HepG2 (cell line): Measurements from ENCODE around the gene ZRANB2. TPM values are rescaled to one million over a fixed set of nuclear protein-coding genes. Genes with fewer than 3 reads are reported as not detected.

Experiments used
- ATAC-seq: fragments of 200-7000 bp; cut with Tn5 transposase; 3 replicates; pipeline ENCODE4 v1.9.1; 2020; ENCODE audit warnings: mild to moderate bottlenecking, moderate library complexity
- BruUV-seq: library from RNA; stranded (reverse); fragments of 400-500 nt; replicated peaks from 2 replicates; lab custom pipeline; 2021; lab: Mats Ljungman, UMichigan
- CTCF ChIA-PET: fragments of 300-600 bp; formaldehyde crosslinking; extraction: SDS; loops from one replicate; lab custom pipeline; 2021; ENCODE audit warnings: low total read pairs, inconsistent platforms, low intra/inter-chr PET ratio; lab: Yijun Ruan, JAX
- POLR2A ChIA-PET: fragments of 350-600 bp; sonication (Branson Sonifier 250); formaldehyde crosslinking; loops from one replicate; lab custom pipeline; 2020; ENCODE audit warnings: antibody characterized with exemption, inconsistent platforms; lab: Yijun Ruan, JAX
- DNase-seq: peaks from one replicate; pipeline ENCODE4 v3.0.0-alpha.2; 2015; ENCODE audit warnings: low spot score
- FAIRE-seq: peaks from 3 replicates; lab custom pipeline; 2011; peaks lifted over from hg19 to GRCh38; lab: Jason Lieb, UNC
- H2AFZ ChIP-seq: one replicate; pipeline ENCODE4 v1.6.1; 2011; ENCODE audit warnings: low read length, inconsistent platforms
- H3K27ac ChIP-seq: fragments of 300-600 bp; 3 replicates; pipeline ENCODE4 v1.8.0; 2011; ENCODE audit warnings: mixed run types, mild to moderate bottlenecking, mixed read lengths, low read length, inconsistent platforms; ENCODE audit not compliant: insufficient read depth; ENCODE audit errors: extremely low read length
- H3K27me3 ChIP-seq, 2 experiments: fragments of 200-600 bp in 1 of 2; 2 replicates in 1 of 2; 3 replicates in 1 of 2; pipeline versions ENCODE4 v1.6.0 to v1.8.0; 2011; ENCODE audit warnings: low read length in 2 of 2, mild to moderate bottlenecking in 2 of 2, moderate library complexity in 2 of 2, inconsistent platforms in 1 of 2; ENCODE audit not compliant: insufficient read depth in 2 of 2, control insufficient read depth in 1 of 2
- H3K36me3 ChIP-seq, 2 experiments: fragments of 200-600 bp in 1 of 2; replicated peaks in 1 of 2; 2 replicates in 1 of 2; 3 replicates in 1 of 2; pipeline versions ENCODE4 v1.5.1 to v1.8.0; 2011; ENCODE audit warnings: low read length in 2 of 2, inconsistent platforms in 1 of 2; ENCODE audit not compliant: insufficient read depth in 2 of 2, control insufficient read depth in 1 of 2
- H3K4me1 ChIP-seq: 2 replicates; pipeline ENCODE4 v1.5.1; 2012; ENCODE audit warnings: low read length, inconsistent platforms; ENCODE audit not compliant: insufficient read depth
- H3K4me2 ChIP-seq: 2 replicates; pipeline ENCODE4 v1.6.0; 2011; ENCODE audit warnings: low read depth, low read length, inconsistent platforms
- H3K4me3 ChIP-seq, 3 experiments: fragments of 200-600 bp in 1 of 3; sonication (generic), shearing (Covaris generic) in 1 of 3; replicated peaks in 1 of 3; 2 replicates each; pipeline ENCODE4 v1.5.1; 2011 to 2016; ENCODE audit warnings: low read length in 3 of 3, inconsistent platforms in 2 of 3, low read depth in 2 of 3, mild to moderate bottlenecking in 2 of 3, control low read depth in 1 of 3, mixed read lengths in 1 of 3; ENCODE audit not compliant: insufficient read depth in 1 of 3
- H3K79me2 ChIP-seq: one replicate; pipeline ENCODE4 v1.6.1; 2011; ENCODE audit warnings: low read length, inconsistent platforms; ENCODE audit not compliant: insufficient read depth
- H3K9ac ChIP-seq: 2 replicates; pipeline ENCODE4 v1.6.0; 2011; ENCODE audit warnings: mild to moderate bottlenecking, low read depth, low read length, inconsistent platforms; ENCODE audit not compliant: insufficient read depth
- H3K9me3 ChIP-seq: 2 replicates; pipeline ENCODE4 v1.5.1; 2012; ENCODE audit warnings: mild to moderate bottlenecking, low read length
- H4K20me1 ChIP-seq: 2 replicates; pipeline ENCODE4 v1.6.0; 2011; ENCODE audit warnings: inconsistent platforms, mild to moderate bottlenecking, low read length, moderate library complexity; ENCODE audit not compliant: insufficient read depth
- HIC2 ChIP-seq: sonication (generic); formaldehyde crosslinking; IDR thresholded peaks from 2 replicates; pipeline ENCODE4 v1.9.0; 2022; ENCODE audit warnings: low read depth, missing genetic modification reagents
- HOMEZ ChIP-seq: IDR thresholded peaks from 2 replicates; pipeline ENCODE4 v1.6.1; 2016; ENCODE audit warnings: low read depth
- MBD4 ChIP-seq: IDR thresholded peaks from 2 replicates; pipeline ENCODE4 v1.6.1; 2012; ENCODE audit warnings: low read length, inconsistent platforms, borderline replicate concordance
- MYC ChIP-seq: sonication (generic); formaldehyde crosslinking; IDR thresholded peaks from 2 replicates; pipeline ENCODE4 v1.9.0; 2021; ENCODE audit warnings: missing genetic modification reagents, borderline replicate concordance
- SNAPC5 ChIP-seq: sonication (generic); formaldehyde crosslinking; IDR thresholded peaks from 2 replicates; pipeline ENCODE4 v1.8.1; 2023; ENCODE audit warnings: mild to moderate bottlenecking, missing genetic modification reagents, borderline replicate concordance
- SRSF1 ChIP-seq: fragments of 200-400 bp; formaldehyde crosslinking; optimal IDR thresholded peaks from 2 replicates; pipeline ENCODE3; 2017; ENCODE audit warnings: mild to moderate bottlenecking, low read depth, low read length, moderate library complexity
- SRSF9 ChIP-seq: fragments of 200-400 bp; formaldehyde crosslinking; IDR thresholded peaks from 2 replicates; pipeline ENCODE4 v1.6.1; 2018; ENCODE audit warnings: borderline replicate concordance, mild to moderate bottlenecking, low read depth, low read length; ENCODE audit not compliant: insufficient read depth, poor library complexity, severe bottlenecking
- ZBTB42 ChIP-seq: sonication (generic); formaldehyde crosslinking; IDR thresholded peaks from 2 replicates; pipeline ENCODE4 v1.5.0; 2020; ENCODE audit warnings: mild to moderate bottlenecking, missing genetic modification reagents
- ZBTB8A ChIP-seq: sonication (generic); formaldehyde crosslinking; IDR thresholded peaks from 2 replicates; pipeline ENCODE4 v1.4.0; 2020; ENCODE audit warnings: mild to moderate bottlenecking, low read depth, missing genetic modification reagents, borderline replicate concordance
- ZNF468 ChIP-seq: sonication (generic); formaldehyde crosslinking; IDR thresholded peaks from 2 replicates; pipeline ENCODE4 v1.8.0; 2022; ENCODE audit warnings: mild to moderate bottlenecking, moderate library complexity, missing genetic modification reagents
- ZNF674 ChIP-seq: sonication (generic); formaldehyde crosslinking; IDR thresholded peaks from 2 replicates; pipeline ENCODE4 v1.5.0; 2020; ENCODE audit warnings: low read depth, mild to moderate bottlenecking, missing genetic modification reagents
- WGBS: methylation state at CpG from one replicate; pipeline ENCODE4 v1.1.6; 2017; ENCODE audit warnings: low lambda C conversion rate; 5-methylcytosine and 5-hydroxymethylcytosine counted together
- in situ Hi-C: cut with HindIII; loops from 2 replicates; pipeline ENCODE4 v1.10.0; 2017; ENCODE audit warnings: low pct_unique_long_range_greater_than_20kb; ENCODE audit not compliant: extremely low pct_ligation_motif_present
- intact Hi-C: fragments of 100-400 bp; cut with micrococcal nuclease; formaldehyde crosslinking; loops from one replicate; pipeline ENCODE4 v1.10.0; 2022; ENCODE audit not compliant: unreplicated experiment
- polyA plus RNA-seq, 8 experiments: library from polyadenylated mRNA; depleted of rRNA in 3 of 8; stranded (reverse) in 7 of 8; unstranded in 1 of 8; fragments of >200 nt; fragmentation: Illumina TruSeq in 4 of 8; extraction: Trizol in 4 of 8; gene quantifications; 2 replicates each; pipeline versions ENCODE4 v1.2.1 to v1.2.3, GENCODE V29; 2011 to 2016; ENCODE audit warnings: low read depth in 4 of 8, missing spikeins in 1 of 8, mixed read lengths in 1 of 8; ENCODE audit not compliant: insufficient read depth in 1 of 8
- total RNA-seq, 5 experiments: library from RNA; depleted of rRNA; stranded (reverse); fragments of >200 nt; fragmentation: Illumina TruSeq; extraction: Trizol; gene quantifications; 2 replicates each; pipeline ENCODE4 v1.2.3, GENCODE V29; 2016; ENCODE audit warnings: low read depth in 1 of 5
- TF ChIP-seq, protein P1 (sequence below): sonication (generic); formaldehyde crosslinking; IDR thresholded peaks from 2 replicates; pipeline ENCODE4 v1.5.0; 2020; ENCODE audit warnings: missing genetic modification reagents
- TF ChIP-seq, protein P2 (sequence below): sonication (generic); formaldehyde crosslinking; IDR thresholded peaks from 2 replicates; pipeline ENCODE4 v1.4.0; 2020; ENCODE audit warnings: missing genetic modification reagents, mild to moderate bottlenecking, borderline replicate concordance

ZRANB2 gene
- total and polyA plus RNA-seq, 2 of the 13 experiments (the other 11 are each of a cell fraction or from before 2014, with no cell fraction given), result 43.0 to 45.4 TPM

DNA sequence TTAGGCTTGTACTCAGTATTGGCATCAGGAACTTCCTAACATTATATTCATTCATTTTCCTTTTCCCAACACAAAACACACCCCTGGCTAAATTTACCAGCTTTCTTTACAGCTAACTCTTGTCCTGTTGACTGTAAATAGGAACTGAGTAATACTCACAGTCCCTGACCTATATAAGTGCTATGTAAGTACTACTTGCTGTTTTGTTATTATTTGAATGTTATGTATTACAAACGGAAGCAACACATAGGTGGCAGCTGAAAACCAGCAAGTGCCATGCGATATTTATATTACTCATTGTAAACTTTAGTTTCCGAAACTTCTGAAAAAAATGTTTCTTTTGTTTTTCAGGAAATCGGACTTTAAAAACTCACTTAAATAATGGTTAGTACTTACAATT is 54.7 kb downstream of the ZRANB2 start:
- Histone ChIP-seq H3K9ac (no peak overlapping the region), H3K4me1 (no peaks in the 10 kb centered on the region), H4K20me1 (no peaks in the 10 kb centered on the region), H3K4me3 (no peak overlapping the region), H2AFZ (no peak overlapping the region), H3K36me3 (no peaks in the 10 kb centered on the region), H3K27ac (no peak overlapping the region), H3K79me2 (no peaks in the 10 kb centered on the region), H3K4me2 (no peak overlapping the region), H3K9me3 (no peaks in the 10 kb centered on the region), H3K27me3 (no peaks in the 10 kb centered on the region)
- 4% methylated on average over 4 of the region's 4 CpGs for WGBS
- CTCF ChIA-PET, result no interaction called here
- in situ Hi-C loops (no loop called here), intact Hi-C loops (no loop called here)
- ATAC-seq (no peak), FAIRE-seq (no peak), DNase-seq (no peak)
- BruUV-seq, result no TSS peak
- POLR2A ChIA-PET, result no interaction called here
- TF ChIP-seq MBD4 (no peak), MYC (CRISPR knock-in tag) (no peak), SRSF1 (no peak), ZNF468 (CRISPR knock-in tag) (no peak), SNAPC5 (CRISPR knock-in tag) (no peak), ZBTB42 (CRISPR knock-in tag) (no peak), ZBTB8A (CRISPR knock-in tag) (no peak), ZNF674 (CRISPR knock-in tag) (no peak), HIC2 (CRISPR knock-in tag) (no peak), HOMEZ (CRISPR knock-in tag) (no peak), SRSF9 (no peak)
- TF ChIP-seq, protein P1, sequence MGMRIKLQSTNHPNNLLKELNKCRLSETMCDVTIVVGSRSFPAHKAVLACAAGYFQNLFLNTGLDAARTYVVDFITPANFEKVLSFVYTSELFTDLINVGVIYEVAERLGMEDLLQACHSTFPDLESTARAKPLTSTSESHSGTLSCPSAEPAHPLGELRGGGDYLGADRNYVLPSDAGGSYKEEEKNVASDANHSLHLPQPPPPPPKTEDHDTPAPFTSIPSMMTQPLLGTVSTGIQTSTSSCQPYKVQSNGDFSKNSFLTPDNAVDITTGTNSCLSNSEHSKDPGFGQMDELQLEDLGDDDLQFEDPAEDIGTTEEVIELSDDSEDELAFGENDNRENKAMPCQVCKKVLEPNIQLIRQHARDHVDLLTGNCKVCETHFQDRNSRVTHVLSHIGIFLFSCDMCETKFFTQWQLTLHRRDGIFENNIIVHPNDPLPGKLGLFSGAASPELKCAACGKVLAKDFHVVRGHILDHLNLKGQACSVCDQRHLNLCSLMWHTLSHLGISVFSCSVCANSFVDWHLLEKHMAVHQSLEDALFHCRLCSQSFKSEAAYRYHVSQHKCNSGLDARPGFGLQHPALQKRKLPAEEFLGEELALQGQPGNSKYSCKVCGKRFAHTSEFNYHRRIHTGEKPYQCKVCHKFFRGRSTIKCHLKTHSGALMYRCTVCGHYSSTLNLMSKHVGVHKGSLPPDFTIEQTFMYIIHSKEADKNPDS (CRISPR knock-in tag), result no peak
- TF ChIP-seq, protein P2, sequence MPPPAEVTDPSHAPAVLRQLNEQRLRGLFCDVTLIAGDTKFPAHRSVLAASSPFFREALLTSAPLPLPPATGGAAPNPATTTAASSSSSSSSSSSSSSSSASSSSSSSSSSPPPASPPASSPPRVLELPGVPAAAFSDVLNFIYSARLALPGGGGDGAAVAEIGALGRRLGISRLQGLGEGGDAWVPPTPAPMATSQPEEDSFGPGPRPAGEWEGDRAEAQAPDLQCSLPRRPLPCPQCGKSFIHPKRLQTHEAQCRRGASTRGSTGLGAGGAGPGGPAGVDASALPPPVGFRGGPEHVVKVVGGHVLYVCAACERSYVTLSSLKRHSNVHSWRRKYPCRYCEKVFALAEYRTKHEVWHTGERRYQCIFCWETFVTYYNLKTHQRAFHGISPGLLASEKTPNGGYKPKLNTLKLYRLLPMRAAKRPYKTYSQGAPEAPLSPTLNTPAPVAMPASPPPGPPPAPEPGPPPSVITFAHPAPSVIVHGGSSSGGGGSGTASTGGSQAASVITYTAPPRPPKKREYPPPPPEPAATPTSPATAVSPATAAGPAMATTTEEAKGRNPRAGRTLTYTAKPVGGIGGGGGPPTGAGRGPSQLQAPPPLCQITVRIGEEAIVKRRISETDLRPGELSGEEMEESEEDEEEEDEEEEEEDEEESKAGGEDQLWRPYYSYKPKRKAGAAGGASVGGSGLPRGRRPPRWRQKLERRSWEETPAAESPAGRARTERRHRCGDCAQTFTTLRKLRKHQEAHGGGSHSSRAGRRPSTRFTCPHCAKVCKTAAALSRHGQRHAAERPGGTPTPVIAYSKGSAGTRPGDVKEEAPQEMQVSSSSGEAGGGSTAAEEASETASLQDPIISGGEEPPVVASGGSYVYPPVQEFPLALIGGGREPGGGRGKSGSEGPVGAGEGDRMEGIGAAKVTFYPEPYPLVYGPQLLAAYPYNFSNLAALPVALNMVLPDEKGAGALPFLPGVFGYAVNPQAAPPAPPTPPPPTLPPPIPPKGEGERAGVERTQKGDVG (CRISPR knock-in tag), result no peak
